HCT116 (cell line): Measurements from ENCODE around the gene AUTS2. TPM values are rescaled to one million over a fixed set of nuclear protein-coding genes. Genes with fewer than 3 reads are reported as not detected.

ENCODE experiments used
- ATAC-seq: fragments of 200-7000 bp; cut with Tn5 transposase; 2 replicates; pipeline ENCODE4 v1.9.1; 2020; ENCODE audit warnings: mild to moderate bottlenecking, moderate library complexity
- BruUV-seq: library from RNA; stranded (reverse); fragments of 400-500 nt; replicated peaks from 2 replicates; lab custom pipeline; 2021; lab: Mats Ljungman, UMichigan
- CTCF ChIA-PET: fragments of 300-600 bp; sonication (Branson Sonifier 250); formaldehyde crosslinking; loops from one replicate; lab custom pipeline; 2021; ENCODE audit warnings: antibody characterized with exemption; lab: Charles Lee
- POLR2A ChIA-PET: fragments of 300-600, 350-600 bp; sonication (Branson Sonifier 250); formaldehyde crosslinking; loops from one replicate; lab custom pipeline; 2021; ENCODE audit warnings: antibody characterized with exemption; lab: Charles Lee
- RAD21 ChIA-PET, 2 experiments: fragments of 300-600 bp; sonication (Branson Sonifier 250); formaldehyde crosslinking; loops; one replicate each; lab custom pipeline; 2023; ENCODE audit warnings: low total read pairs in 2 of 2; ENCODE audit not compliant: uncharacterized antibody in 2 of 2, unreplicated experiment in 2 of 2, low non-redundant PET in 1 of 2; lab: Charles Lee
- DNase-seq: peaks from one replicate; pipeline ENCODE4 v3.0.0-alpha.2; 2010; ENCODE audit warnings: low read depth, low spot score
- H2AFZ ChIP-seq: fragments of 200-600 bp; shearing (Covaris generic), sonication (generic); 2 replicates; pipeline ENCODE4 v1.6.1; 2017; ENCODE audit warnings: low read depth, mixed run types, mixed read lengths, antibody characterized with exemption, low read length; ENCODE audit not compliant: poor library complexity, severe bottlenecking
- H3K27ac ChIP-seq: 2 replicates; pipeline ENCODE4 v1.5.1; 2012; ENCODE audit warnings: low read depth, low read length
- H3K27me3 ChIP-seq: fragments of 200-600 bp; sonication (generic); 2 replicates; pipeline ENCODE4 v1.6.1; 2016; ENCODE audit warnings: mixed run types, low read length, mixed read lengths; ENCODE audit not compliant: insufficient read depth
- H3K36me3 ChIP-seq, 2 experiments: fragments of 200-500 bp in 1 of 2; fragments of 200-600 bp in 1 of 2; sonication (Bioruptor generic) in 1 of 2; sonication (generic) in 1 of 2; 2 replicates each; pipeline versions ENCODE4 v1.5.1 to v1.6.1; 2014 to 2016; ENCODE audit warnings: low read length in 2 of 2, inconsistent platforms in 1 of 2, mixed read lengths in 1 of 2, mixed run types in 1 of 2; ENCODE audit not compliant: insufficient read depth in 2 of 2, control insufficient read depth in 1 of 2
- H3K4me1 ChIP-seq, 2 experiments: fragments of 200-600 bp in 1 of 2; sonication (generic) in 1 of 2; 2 replicates each; pipeline versions ENCODE4 v1.5.1 to v1.6.1; 2012 to 2017; ENCODE audit warnings: low read length in 2 of 2, inconsistent platforms in 1 of 2, mild to moderate bottlenecking in 1 of 2, mixed read lengths in 1 of 2, mixed run types in 1 of 2, moderate library complexity in 1 of 2; ENCODE audit not compliant: insufficient read depth in 2 of 2, control insufficient read depth in 1 of 2
- H3K4me2 ChIP-seq: fragments of 200-600 bp; sonication (generic); 2 replicates; pipeline ENCODE4 v1.6.1; 2017; ENCODE audit warnings: mixed run types, low read length, mixed read lengths
- H3K4me3 ChIP-seq, 2 experiments: fragments of 200-600 bp in 1 of 2; sonication (generic) in 1 of 2; replicated peaks in 1 of 2; 2 replicates each; pipeline ENCODE4 v1.5.1; 2011 to 2016; ENCODE audit warnings: low read length in 2 of 2, control low read depth in 1 of 2, low read depth in 1 of 2, mild to moderate bottlenecking in 1 of 2, mixed read lengths in 1 of 2, mixed run types in 1 of 2
- H3K79me2 ChIP-seq: fragments of 200-600 bp; sonication (generic); 2 replicates; pipeline ENCODE4 v1.6.1; 2017; ENCODE audit warnings: mild to moderate bottlenecking, mixed run types, low read length, moderate library complexity, mixed read lengths; ENCODE audit not compliant: insufficient read depth
- H3K9ac ChIP-seq: fragments of 200-600 bp; sonication (generic); 2 replicates; pipeline ENCODE4 v1.6.1; 2016; ENCODE audit warnings: low read length, mixed read lengths
- H3K9me2 ChIP-seq: fragments of 200-600 bp; sonication (generic), shearing (Covaris generic); 2 replicates; pipeline ENCODE4 v1.6.1; 2017; ENCODE audit warnings: mixed run types, mild to moderate bottlenecking, moderate library complexity; ENCODE audit not compliant: insufficient read depth
- H3K9me3 ChIP-seq, 2 experiments: fragments of 200-500 bp in 1 of 2; fragments of 200-600 bp in 1 of 2; sonication (Bioruptor generic) in 1 of 2; sonication (generic) in 1 of 2; 2 replicates each; pipeline ENCODE4 v1.6.1; 2014 to 2017; ENCODE audit warnings: low read length in 2 of 2, mixed read lengths in 2 of 2, inconsistent platforms in 1 of 2, low read depth in 1 of 2, mild to moderate bottlenecking in 1 of 2, mixed run types in 1 of 2, moderate library complexity in 1 of 2; ENCODE audit not compliant: control insufficient read depth in 1 of 2, insufficient read depth in 1 of 2
- H4K20me1 ChIP-seq: fragments of 200-600 bp; sonication (generic), shearing (Covaris generic); 2 replicates; pipeline ENCODE4 v1.6.1; 2017; ENCODE audit warnings: mixed run types, mild to moderate bottlenecking, moderate library complexity; ENCODE audit not compliant: insufficient read depth
- ELF1 ChIP-seq: IDR thresholded peaks from 2 replicates; pipeline ENCODE4 v1.6.1; 2012; ENCODE audit warnings: low read depth, borderline replicate concordance
- EZH2 ChIP-seq: fragments of 200-600 bp; sonication (generic); IDR thresholded peaks from 2 replicates; pipeline ENCODE4 v1.6.1; 2017; ENCODE audit warnings: antibody characterized with exemption, mixed run types
- JUND ChIP-seq: IDR thresholded peaks from 2 replicates; pipeline ENCODE4 v1.6.1; 2012
- POLR2A ChIP-seq: IDR thresholded peaks from 2 replicates; pipeline ENCODE4 v1.7.0; 2011; ENCODE audit warnings: borderline replicate concordance; ENCODE audit not compliant: insufficient read depth, insufficient read length; ENCODE audit errors: extremely low read depth
- POLR2AphosphoS5 ChIP-seq: IDR thresholded peaks from 2 replicates; pipeline ENCODE4 v1.6.1; 2011; ENCODE audit warnings: mild to moderate bottlenecking, low read depth, low read length, moderate library complexity
- RAD21 ChIP-seq: IDR thresholded peaks from 2 replicates; pipeline ENCODE4 v1.6.1; 2012; ENCODE audit warnings: low read depth, mild to moderate bottlenecking
- TCF7L2 ChIP-seq: IDR thresholded peaks from 2 replicates; pipeline ENCODE4 v1.7.0; 2011; ENCODE audit warnings: borderline replicate concordance, inconsistent platforms; ENCODE audit not compliant: insufficient read depth, insufficient read length; ENCODE audit errors: extremely low read depth
- ZFX ChIP-seq: fragments of 450-650 bp; IDR thresholded peaks from 2 replicates; pipeline ENCODE4 v1.6.1; 2017
- ZNF274 ChIP-seq: fragments of 200-500 bp; sonication (Bioruptor generic); IDR thresholded peaks from 2 replicates; pipeline ENCODE4 v1.6.1; 2014; ENCODE audit warnings: mild to moderate bottlenecking, low read depth, low read length, inconsistent platforms
- intact Hi-C: fragments of 100-400 bp; cut with micrococcal nuclease; formaldehyde crosslinking; loops from 2 replicates; pipeline ENCODE4 v1.10.0; 2022
- total RNA-seq: library from RNA; stranded (reverse); gene quantifications from one replicate; pipeline ENCODE4 v1.2.1, GENCODE V29; 2021; ENCODE audit not compliant: unreplicated experiment
- TF ChIP-seq, protein P1 (sequence below): IDR thresholded peaks from 2 replicates; pipeline ENCODE4 v1.6.1; 2012
- TF ChIP-seq, protein P2 (sequence below): IDR thresholded peaks from 2 replicates; pipeline ENCODE4 v1.6.1; 2012; ENCODE audit warnings: low read depth
- TF ChIP-seq, protein P3 (sequence below): IDR thresholded peaks from 2 replicates; pipeline ENCODE4 v1.6.1; 2011; ENCODE audit warnings: mild to moderate bottlenecking, low read length, moderate library complexity; ENCODE audit not compliant: insufficient replicate concordance; ENCODE audit errors: extremely low read depth
- TF ChIP-seq, protein P4 (sequence below), 3 experiments: fragments of 200-600 bp in 1 of 3; sonication (generic) in 1 of 3; IDR thresholded peaks in 2 of 3; conservative IDR thresholded peaks in 1 of 3; 2 replicates each; pipeline ENCODE4 v1.5.1; 2012 to 2017; ENCODE audit warnings: low read depth in 2 of 3, low read length in 2 of 3, antibody characterized with exemption in 1 of 3, borderline replicate concordance in 1 of 3, control low read depth in 1 of 3, mild to moderate bottlenecking in 1 of 3, mixed read lengths in 1 of 3, mixed run types in 1 of 3, moderate library complexity in 1 of 3; ENCODE audit not compliant: insufficient read depth in 1 of 3
- TF ChIP-seq, protein P5 (sequence below): IDR thresholded peaks from 2 replicates; pipeline ENCODE4 v1.6.1; 2012

Gene AUTS2
- total RNA-seq, 1 experiment from 2014 or later, result 0.93 TPM

DNA sequence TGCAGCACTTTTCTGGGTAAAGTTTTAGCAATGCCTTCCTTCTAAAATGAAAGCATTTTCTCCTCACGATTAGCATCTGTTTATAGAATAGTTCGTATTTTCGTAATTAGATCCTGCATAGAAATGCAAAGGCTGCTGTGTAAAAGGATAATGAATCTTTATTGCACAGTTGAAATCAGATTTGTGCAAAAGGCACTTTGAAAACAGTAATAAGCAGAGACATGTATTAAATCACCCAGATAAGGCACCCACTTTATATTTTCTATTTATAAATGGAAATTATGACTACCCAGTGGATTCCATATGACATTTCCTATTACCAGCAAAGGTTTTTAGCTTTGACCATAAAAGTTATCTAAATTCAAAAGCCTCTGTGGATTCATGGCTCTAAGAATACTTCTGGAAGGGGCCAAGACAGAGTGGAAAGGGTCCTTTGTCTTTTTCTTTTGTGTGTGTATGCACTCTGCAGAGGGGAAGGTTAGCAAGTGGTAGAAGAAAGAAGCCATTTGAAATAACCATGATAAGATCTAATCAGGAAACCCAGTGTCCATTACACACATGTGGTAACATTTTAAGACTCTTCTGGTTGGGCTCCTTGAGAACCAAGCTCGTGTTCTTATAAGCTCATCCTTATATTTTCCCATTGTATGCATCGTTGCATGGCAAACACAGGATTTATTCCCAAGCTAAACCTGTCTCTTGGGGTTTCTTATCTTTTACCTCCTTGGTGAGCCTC is 612.1 kb downstream of the AUTS2 start:
- Histone ChIP-seq H3K4me1 (no peaks in the 10 kb centered on the region), H3K4me3 (no peak overlapping the region), H3K9me3 (peaks cover 9 to 11% of the 10 kb centered on the region in 2 experiments; a peak in 2 of 4 replicates), H3K27ac (no peak overlapping the region), H3K9me2 (no peaks in the 10 kb centered on the region), H3K36me3 (no peaks in the 10 kb centered on the region), H3K4me2 (no peak overlapping the region), H3K9ac (no peak overlapping the region), H4K20me1 (no peaks in the 10 kb centered on the region), H2AFZ (no peak overlapping the region), H3K79me2 (no peaks in the 10 kb centered on the region), H3K27me3 (no peaks in the 10 kb centered on the region)
- DNase-seq (no peak), ATAC-seq (no peak)
- POLR2A ChIA-PET, result no interaction called here
- no TSS peak for BruUV-seq
- intact Hi-C loops, result no loop called here
- RAD21 ChIA-PET, result no interaction called here
- TF ChIP-seq POLR2AphosphoS5 (no peak), ZNF274 (no peak), JUND (no peak), TCF7L2 (no peak), POLR2A (no peak), EZH2 (no peak), RAD21 (no peak), ZFX (no peak), ELF1 (no peak)
- TF ChIP-seq, protein P1, sequence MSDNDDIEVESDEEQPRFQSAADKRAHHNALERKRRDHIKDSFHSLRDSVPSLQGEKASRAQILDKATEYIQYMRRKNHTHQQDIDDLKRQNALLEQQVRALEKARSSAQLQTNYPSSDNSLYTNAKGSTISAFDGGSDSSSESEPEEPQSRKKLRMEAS, result no peak
- TF ChIP-seq, protein P2, sequence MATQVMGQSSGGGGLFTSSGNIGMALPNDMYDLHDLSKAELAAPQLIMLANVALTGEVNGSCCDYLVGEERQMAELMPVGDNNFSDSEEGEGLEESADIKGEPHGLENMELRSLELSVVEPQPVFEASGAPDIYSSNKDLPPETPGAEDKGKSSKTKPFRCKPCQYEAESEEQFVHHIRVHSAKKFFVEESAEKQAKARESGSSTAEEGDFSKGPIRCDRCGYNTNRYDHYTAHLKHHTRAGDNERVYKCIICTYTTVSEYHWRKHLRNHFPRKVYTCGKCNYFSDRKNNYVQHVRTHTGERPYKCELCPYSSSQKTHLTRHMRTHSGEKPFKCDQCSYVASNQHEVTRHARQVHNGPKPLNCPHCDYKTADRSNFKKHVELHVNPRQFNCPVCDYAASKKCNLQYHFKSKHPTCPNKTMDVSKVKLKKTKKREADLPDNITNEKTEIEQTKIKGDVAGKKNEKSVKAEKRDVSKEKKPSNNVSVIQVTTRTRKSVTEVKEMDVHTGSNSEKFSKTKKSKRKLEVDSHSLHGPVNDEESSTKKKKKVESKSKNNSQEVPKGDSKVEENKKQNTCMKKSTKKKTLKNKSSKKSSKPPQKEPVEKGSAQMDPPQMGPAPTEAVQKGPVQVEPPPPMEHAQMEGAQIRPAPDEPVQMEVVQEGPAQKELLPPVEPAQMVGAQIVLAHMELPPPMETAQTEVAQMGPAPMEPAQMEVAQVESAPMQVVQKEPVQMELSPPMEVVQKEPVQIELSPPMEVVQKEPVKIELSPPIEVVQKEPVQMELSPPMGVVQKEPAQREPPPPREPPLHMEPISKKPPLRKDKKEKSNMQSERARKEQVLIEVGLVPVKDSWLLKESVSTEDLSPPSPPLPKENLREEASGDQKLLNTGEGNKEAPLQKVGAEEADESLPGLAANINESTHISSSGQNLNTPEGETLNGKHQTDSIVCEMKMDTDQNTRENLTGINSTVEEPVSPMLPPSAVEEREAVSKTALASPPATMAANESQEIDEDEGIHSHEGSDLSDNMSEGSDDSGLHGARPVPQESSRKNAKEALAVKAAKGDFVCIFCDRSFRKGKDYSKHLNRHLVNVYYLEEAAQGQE, result no peak
- TF ChIP-seq, protein P3, sequence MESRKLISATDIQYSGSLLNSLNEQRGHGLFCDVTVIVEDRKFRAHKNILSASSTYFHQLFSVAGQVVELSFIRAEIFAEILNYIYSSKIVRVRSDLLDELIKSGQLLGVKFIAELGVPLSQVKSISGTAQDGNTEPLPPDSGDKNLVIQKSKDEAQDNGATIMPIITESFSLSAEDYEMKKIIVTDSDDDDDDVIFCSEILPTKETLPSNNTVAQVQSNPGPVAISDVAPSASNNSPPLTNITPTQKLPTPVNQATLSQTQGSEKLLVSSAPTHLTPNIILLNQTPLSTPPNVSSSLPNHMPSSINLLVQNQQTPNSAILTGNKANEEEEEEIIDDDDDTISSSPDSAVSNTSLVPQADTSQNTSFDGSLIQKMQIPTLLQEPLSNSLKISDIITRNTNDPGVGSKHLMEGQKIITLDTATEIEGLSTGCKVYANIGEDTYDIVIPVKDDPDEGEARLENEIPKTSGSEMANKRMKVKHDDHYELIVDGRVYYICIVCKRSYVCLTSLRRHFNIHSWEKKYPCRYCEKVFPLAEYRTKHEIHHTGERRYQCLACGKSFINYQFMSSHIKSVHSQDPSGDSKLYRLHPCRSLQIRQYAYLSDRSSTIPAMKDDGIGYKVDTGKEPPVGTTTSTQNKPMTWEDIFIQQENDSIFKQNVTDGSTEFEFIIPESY, result no peak
- TF ChIP-seq, protein P4, sequence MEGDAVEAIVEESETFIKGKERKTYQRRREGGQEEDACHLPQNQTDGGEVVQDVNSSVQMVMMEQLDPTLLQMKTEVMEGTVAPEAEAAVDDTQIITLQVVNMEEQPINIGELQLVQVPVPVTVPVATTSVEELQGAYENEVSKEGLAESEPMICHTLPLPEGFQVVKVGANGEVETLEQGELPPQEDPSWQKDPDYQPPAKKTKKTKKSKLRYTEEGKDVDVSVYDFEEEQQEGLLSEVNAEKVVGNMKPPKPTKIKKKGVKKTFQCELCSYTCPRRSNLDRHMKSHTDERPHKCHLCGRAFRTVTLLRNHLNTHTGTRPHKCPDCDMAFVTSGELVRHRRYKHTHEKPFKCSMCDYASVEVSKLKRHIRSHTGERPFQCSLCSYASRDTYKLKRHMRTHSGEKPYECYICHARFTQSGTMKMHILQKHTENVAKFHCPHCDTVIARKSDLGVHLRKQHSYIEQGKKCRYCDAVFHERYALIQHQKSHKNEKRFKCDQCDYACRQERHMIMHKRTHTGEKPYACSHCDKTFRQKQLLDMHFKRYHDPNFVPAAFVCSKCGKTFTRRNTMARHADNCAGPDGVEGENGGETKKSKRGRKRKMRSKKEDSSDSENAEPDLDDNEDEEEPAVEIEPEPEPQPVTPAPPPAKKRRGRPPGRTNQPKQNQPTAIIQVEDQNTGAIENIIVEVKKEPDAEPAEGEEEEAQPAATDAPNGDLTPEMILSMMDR (IDR thresholded peaks at IDR 0.05 in 2 of 3, conservative IDR thresholded peaks at IDR 0.05 in 1 of 3; ENCODE audit: borderline replicate concordance in 1 of 3, insufficient read depth in 1 of 3, low read depth in 2 of 3, low read length in 2 of 3), result no peak
- TF ChIP-seq, protein P5, sequence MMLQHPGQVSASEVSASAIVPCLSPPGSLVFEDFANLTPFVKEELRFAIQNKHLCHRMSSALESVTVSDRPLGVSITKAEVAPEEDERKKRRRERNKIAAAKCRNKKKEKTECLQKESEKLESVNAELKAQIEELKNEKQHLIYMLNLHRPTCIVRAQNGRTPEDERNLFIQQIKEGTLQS, result no peak
- CTCF ChIA-PET, result no interaction called here
